Thoracic aorta (tissue), 2 donors: ENCODE results near the gene MAU2. TPM values are rescaled to one million over a fixed set of nuclear protein-coding genes. Genes with fewer than 3 reads are reported as not detected.

Experiments
- ATAC-seq: fragments of 150-250 bp; one replicate; pipeline ENCODE4 v1.8.0; 2017; ENCODE audit warnings: low read depth; ENCODE audit not compliant: insufficient number of reproducible peaks, low FRiP score
- DNase-seq: peaks from one replicate; pipeline ENCODE4 v3.0.0-alpha.2; 2020; ENCODE audit warnings: low spot score
- H3K27ac ChIP-seq, 2 donors: fragments of 200-600 bp; sonication (generic); 1 replicate in 1 of 2; 2 replicates in 1 of 2; pipeline ENCODE4 v1.5.1; 2016; ENCODE audit warnings: mild to moderate bottlenecking in 2 of 2, moderate library complexity in 2 of 2
- H3K27me3 ChIP-seq: fragments of 200-600 bp; sonication (generic); replicated peaks from 2 replicates; pipeline ENCODE4 v1.6.0; 2016; ENCODE audit warnings: mild to moderate bottlenecking; ENCODE audit not compliant: insufficient read depth
- H3K36me3 ChIP-seq: fragments of 200-600 bp; sonication (generic); one replicate; pipeline ENCODE4 v1.5.1; 2016
- H3K4me1 ChIP-seq, 2 donors: fragments of 200-600 bp; sonication (generic); 1 replicate in 1 of 2; 2 replicates in 1 of 2; pipeline versions ENCODE4 v1.5.1 to v1.6.0; 2016; ENCODE audit warnings: low read depth in 2 of 2, mild to moderate bottlenecking in 1 of 2; ENCODE audit not compliant: control insufficient read depth in 1 of 2
- H3K4me3 ChIP-seq: fragments of 200-600 bp; sonication (generic); 2 replicates; pipeline ENCODE4 v1.5.1; 2016; ENCODE audit warnings: mild to moderate bottlenecking
- H3K9me3 ChIP-seq: fragments of 200-600 bp; sonication (generic); 2 replicates; pipeline ENCODE4 v1.5.1; 2016
- CTCF ChIP-seq: fragments of 200-600 bp; sonication (generic); IDR thresholded peaks from one replicate; pipeline ENCODE4 v1.5.1; 2019; ENCODE audit warnings: antibody characterized with exemption
- total RNA-seq, 2 donors: library from RNA; depleted of rRNA; stranded (reverse); fragments of >200 nt; gene quantifications; one replicate each; pipeline versions ENCODE4 v1.1.0 to v1.2.3, GENCODE V29; 2016

Gene MAU2
- total RNA-seq, 2 donors from 2014 or later, result 93.9 to 119 TPM

DNA sequence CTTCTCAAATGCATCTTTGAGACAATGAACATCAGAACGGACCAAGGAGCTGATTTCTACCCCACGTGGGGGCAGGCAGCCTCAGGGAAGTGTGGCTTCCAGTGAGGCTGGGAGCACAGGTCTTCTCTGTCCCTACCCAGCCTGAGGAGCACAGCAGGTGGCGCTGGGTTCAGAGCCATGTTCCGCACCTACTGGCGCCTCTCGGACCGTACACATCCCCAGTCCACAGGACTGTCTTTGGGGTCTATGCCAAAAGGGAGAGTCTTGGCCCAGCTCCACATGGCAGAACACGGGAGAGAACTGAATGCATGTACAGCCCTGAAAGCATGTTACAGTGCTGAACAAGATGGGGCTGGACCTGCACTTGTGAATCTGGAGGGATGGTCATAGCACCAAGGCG, 22.9 kb upstream of the MAU2 start:
- no peak overlapping the region for H3K27ac ChIP-seq
- H3K27me3 ChIP-seq, result no peaks in the 10 kb centered on the region
- H3K36me3 ChIP-seq, result peaks cover 29% of the 10 kb centered on the region
- no peaks in the 10 kb centered on the region for H3K9me3 ChIP-seq
- no peak overlapping the region for H3K4me3 ChIP-seq
- DNase-seq (no peak), ATAC-seq (no peak)
- no peak for TF ChIP-seq CTCF
- no peaks in the 10 kb centered on the region for H3K4me1 ChIP-seq

- no peaks in the 10 kb centered on the region for H3K27me3 ChIP-seq
- ATAC-seq, result no peak
- H3K4me1 ChIP-seq, result no peaks in the 10 kb centered on the region
- H3K27ac ChIP-seq, result no peak overlapping the region
- no peaks in the 10 kb centered on the region for H3K9me3 ChIP-seq
- no peak overlapping the region for H3K4me3 ChIP-seq
- DNase-seq, result no peak
- H3K36me3 ChIP-seq, result peaks cover 22% of the 10 kb centered on the region
- no peak for TF ChIP-seq CTCF
These were observed 20.0 kb upstream of the MAU2 start for GRCh38 chr19:19300613-19301012.

- Histone ChIP-seq H3K27me3 (no peaks in the 10 kb centered on the region), H3K36me3 (peaks cover 46% of the 10 kb centered on the region), H3K4me1 (no peaks in the 10 kb centered on the region), H3K9me3 (no peaks in the 10 kb centered on the region), H3K4me3 (no peak overlapping the region), H3K27ac (no peak overlapping the region)
- no peak for ATAC-seq
- TF ChIP-seq CTCF, result no peak
- DNase-seq, result no peak
These were observed 17.2 kb upstream of the MAU2 start for GRCh38 chr19:19303411-19303810.

GRCh38 chr19:19304186-19304965, 16.3 kb upstream of the MAU2 start:
- no peaks in the 10 kb centered on the region for H3K9me3 ChIP-seq
- no peaks in the 10 kb centered on the region for H3K27me3 ChIP-seq
- H3K4me1 ChIP-seq, result no peaks in the 10 kb centered on the region
- no peak overlapping the region for H3K27ac ChIP-seq
- H3K36me3 ChIP-seq, result peaks cover 47% of the 10 kb centered on the region
- TF ChIP-seq CTCF, result no peak
- DNase-seq (no peak), ATAC-seq (no peak)
- H3K4me3 ChIP-seq, result no peak overlapping the region

GRCh38 chr19:19305066-19305465, 15.6 kb upstream of the MAU2 start:
- no peaks in the 10 kb centered on the region for H3K9me3 ChIP-seq
- DNase-seq, result no peak
- H3K4me3 ChIP-seq, result no peak overlapping the region
- no peak overlapping the region for H3K27ac ChIP-seq
- no peak for TF ChIP-seq CTCF
- ATAC-seq, result no peak
- no peaks in the 10 kb centered on the region for H3K4me1 ChIP-seq
- peaks cover 47% of the 10 kb centered on the region for H3K36me3 ChIP-seq
- no peaks in the 10 kb centered on the region for H3K27me3 ChIP-seq
